Measurements from ENCODE around the gene VARS1. TPM values are rescaled to one million over a fixed set of nuclear protein-coding genes. Genes with fewer than 3 reads are reported as not detected.
A peak's percentile ranks its signal among the peaks of the same experiment; 100 is the strongest.

The VARS1 gene
- total RNA-seq, 2 donors from 2014 or later, result 81.4 to 83.1 TPM

DNA sequence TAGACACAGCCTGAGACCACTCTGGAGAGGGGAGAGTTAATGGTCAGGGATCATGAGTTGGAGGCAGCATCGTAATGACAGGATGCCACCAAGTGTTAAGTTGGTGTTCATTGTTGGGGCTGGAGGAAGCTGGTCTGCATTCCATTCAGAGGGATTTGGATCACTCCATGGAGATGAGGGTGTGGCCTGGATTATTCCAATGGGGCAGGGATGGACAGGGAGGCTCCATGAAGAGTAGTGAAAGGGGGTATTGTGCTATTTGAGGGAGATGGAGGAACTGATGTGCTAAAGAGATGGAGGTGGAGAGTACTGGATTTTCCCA is 32.0 kb downstream of the VARS1 start:
- TF ChIP-seq, protein P1, sequence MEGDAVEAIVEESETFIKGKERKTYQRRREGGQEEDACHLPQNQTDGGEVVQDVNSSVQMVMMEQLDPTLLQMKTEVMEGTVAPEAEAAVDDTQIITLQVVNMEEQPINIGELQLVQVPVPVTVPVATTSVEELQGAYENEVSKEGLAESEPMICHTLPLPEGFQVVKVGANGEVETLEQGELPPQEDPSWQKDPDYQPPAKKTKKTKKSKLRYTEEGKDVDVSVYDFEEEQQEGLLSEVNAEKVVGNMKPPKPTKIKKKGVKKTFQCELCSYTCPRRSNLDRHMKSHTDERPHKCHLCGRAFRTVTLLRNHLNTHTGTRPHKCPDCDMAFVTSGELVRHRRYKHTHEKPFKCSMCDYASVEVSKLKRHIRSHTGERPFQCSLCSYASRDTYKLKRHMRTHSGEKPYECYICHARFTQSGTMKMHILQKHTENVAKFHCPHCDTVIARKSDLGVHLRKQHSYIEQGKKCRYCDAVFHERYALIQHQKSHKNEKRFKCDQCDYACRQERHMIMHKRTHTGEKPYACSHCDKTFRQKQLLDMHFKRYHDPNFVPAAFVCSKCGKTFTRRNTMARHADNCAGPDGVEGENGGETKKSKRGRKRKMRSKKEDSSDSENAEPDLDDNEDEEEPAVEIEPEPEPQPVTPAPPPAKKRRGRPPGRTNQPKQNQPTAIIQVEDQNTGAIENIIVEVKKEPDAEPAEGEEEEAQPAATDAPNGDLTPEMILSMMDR (conservative IDR thresholded peaks at IDR 0.05), result no peak
- no peaks in the 10 kb centered on the region for H3K9me3 Mint-ChIP-seq
- Histone ChIP-seq H3K9me3 (ENCODE audit: control insufficient read depth, low read length) (no peaks in the 10 kb centered on the region), H3K27me3 (ENCODE audit: control insufficient read depth, insufficient read depth, low read length, poor library complexity, severe bottlenecking) (no peaks in the 10 kb centered on the region), H3K27ac (ENCODE audit: low read depth, low read length) (peak overlapping the region; percentile 86), H3K9ac (ENCODE audit: extremely low read depth, low read length, poor library complexity, severe bottlenecking) (no peak overlapping the region), H3K36me3 (ENCODE audit: control insufficient read depth, insufficient read depth, low read length) (no peaks in the 10 kb centered on the region), H3K4me3 (ENCODE audit: low read length) (no peak overlapping the region), H3K4me1 (ENCODE audit: control insufficient read depth, insufficient read depth, low read length) (no peaks in the 10 kb centered on the region)
- peak overlapping the region; percentile 77 for H3K27ac Mint-ChIP-seq
- H3K4me3 Mint-ChIP-seq, result no peak overlapping the region
- peak; percentile 86 for DNase-seq
- peaks cover 25% of the 10 kb centered on the region for H3K36me3 Mint-ChIP-seq (ENCODE audit: low read depth)
- no peaks in the 10 kb centered on the region for H3K27me3 Mint-ChIP-seq (ENCODE audit: insufficient read depth)
- peaks cover 18% of the 10 kb centered on the region for H3K4me1 Mint-ChIP-seq
- WGBS, 2 experiments (ENCODE audit: insufficient coverage in 1 of 2, insufficient read length in 1 of 2), result 0 to 39% methylated on average over 1 of the region's 1 CpG

DNA sequence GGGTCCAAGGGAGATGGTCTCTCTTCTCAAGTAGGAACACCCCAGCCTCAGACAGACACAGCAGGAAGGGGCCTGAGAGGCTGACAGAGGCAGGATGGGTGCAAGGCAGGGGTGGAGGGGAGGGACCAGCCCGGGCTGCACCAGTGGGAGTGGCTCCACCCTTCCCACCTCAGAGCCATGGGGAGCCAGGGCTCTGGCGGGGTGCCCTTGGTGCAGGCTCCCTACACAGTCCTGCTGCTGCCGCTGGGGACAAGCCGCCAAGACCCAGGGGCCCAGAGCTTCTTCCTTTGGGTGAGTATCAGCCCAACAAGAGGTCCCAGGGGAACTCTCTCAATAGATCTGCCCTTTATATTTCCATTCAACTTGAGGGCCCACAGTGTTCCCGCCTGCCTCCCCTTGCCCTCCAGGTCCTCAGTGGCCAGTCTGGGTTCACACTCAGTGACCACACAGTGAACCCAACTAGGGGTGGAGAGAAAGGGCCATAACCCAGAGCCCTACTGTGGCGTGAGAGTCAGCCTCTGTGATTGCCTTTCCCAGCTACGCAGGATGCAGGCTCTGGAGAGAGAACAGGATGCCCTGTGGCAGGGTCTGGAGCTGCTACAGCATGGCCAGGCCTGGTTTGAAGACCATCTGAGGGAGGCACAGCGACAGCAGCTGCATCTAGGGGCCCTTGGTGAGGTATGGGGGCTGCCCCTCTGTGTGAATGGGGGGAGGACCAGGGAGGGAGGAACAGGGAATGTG is 32.5 kb downstream of the VARS1 start:
- Histone ChIP-seq H3K4me3 (ENCODE audit: low read length) (no peak overlapping the region), H3K4me1 (ENCODE audit: control insufficient read depth, insufficient read depth, low read length) (no peaks in the 10 kb centered on the region), H3K27ac (ENCODE audit: low read depth, low read length) (peak overlapping the region; percentile 86), H3K9me3 (ENCODE audit: control insufficient read depth, low read length) (no peaks in the 10 kb centered on the region), H3K27me3 (ENCODE audit: control insufficient read depth, insufficient read depth, low read length, poor library complexity, severe bottlenecking) (no peaks in the 10 kb centered on the region), H3K36me3 (ENCODE audit: control insufficient read depth, insufficient read depth, low read length) (no peaks in the 10 kb centered on the region), H3K9ac (ENCODE audit: extremely low read depth, low read length, poor library complexity, severe bottlenecking) (no peak overlapping the region)
- Mint-ChIP-seq H3K27ac (peak overlapping the region; percentile 77), H3K27me3 (ENCODE audit: insufficient read depth) (no peaks in the 10 kb centered on the region), H3K36me3 (ENCODE audit: low read depth) (peaks cover 25% of the 10 kb centered on the region), H3K9me3 (no peaks in the 10 kb centered on the region), H3K4me3 (no peak overlapping the region), H3K4me1 (peaks cover 18% of the 10 kb centered on the region)
- TF ChIP-seq, protein P1 (conservative IDR thresholded peaks at IDR 0.05), result no peak
- WGBS, 2 experiments (ENCODE audit: insufficient coverage in 1 of 2, insufficient read length in 1 of 2), result 85 to 86% methylated on average over 5 to 8 of the region's 8 CpGs
- no peak for DNase-seq

DNA sequence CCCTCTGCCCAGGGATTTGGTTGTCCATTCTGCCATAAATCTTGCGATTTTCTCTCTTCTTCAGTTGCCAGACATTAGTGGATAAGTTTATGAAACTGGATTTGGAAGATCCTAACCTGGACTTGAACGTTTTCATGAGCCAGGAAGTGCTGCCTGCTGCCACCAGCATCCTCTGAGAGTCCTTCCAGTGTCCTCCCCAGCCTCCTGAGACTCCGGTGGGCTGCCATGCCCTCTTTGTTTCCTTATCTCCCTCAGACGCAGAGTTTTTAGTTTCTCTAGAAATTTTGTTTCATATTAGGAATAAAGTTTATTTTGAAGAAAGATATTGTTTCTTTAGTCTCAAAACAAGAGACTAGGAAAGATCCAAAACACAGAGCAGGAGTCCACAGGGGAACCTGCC is 33.2 kb downstream of the VARS1 start, which contains the start of gene SAPCD1:
SAPCD1 (plus strand) TSS at position 301 of the 400 bp plus-strand sequence. CDS start 399 bp downstream, outside the sequence.
- no peak within 1 kb of the TSS for H3K4me3 ChIP-seq (ENCODE audit: low read length)
- DNase-seq, result no peak
- TF ChIP-seq, protein P1 (conservative IDR thresholded peaks at IDR 0.05), result no peak
- peaks cover 25% of the 10 kb centered on the region for H3K36me3 Mint-ChIP-seq (ENCODE audit: low read depth)
- H3K4me3 Mint-ChIP-seq, result no peak within 1 kb of the TSS
- no peaks in the 10 kb centered on the region for H3K27me3 Mint-ChIP-seq (ENCODE audit: insufficient read depth)
- H3K9ac ChIP-seq (ENCODE audit: extremely low read depth, low read length, poor library complexity, severe bottlenecking), result no peak within 1 kb of the TSS
- H3K4me1 ChIP-seq (ENCODE audit: control insufficient read depth, insufficient read depth, low read length), result no peaks in the 10 kb centered on the region
- H3K9me3 ChIP-seq (ENCODE audit: control insufficient read depth, low read length), result no peaks in the 10 kb centered on the region
- no peaks in the 10 kb centered on the region for H3K27me3 ChIP-seq (ENCODE audit: control insufficient read depth, insufficient read depth, low read length, poor library complexity, severe bottlenecking)
- peak within 1 kb of the TSS; percentile 86 for H3K27ac ChIP-seq (ENCODE audit: low read depth, low read length)
- 81 to 90% methylated on average over 3 to 4 of the region's 4 CpGs for WGBS, 2 experiments (ENCODE audit: insufficient coverage in 1 of 2, insufficient read length in 1 of 2)
- no peaks in the 10 kb centered on the region for H3K36me3 ChIP-seq (ENCODE audit: control insufficient read depth, insufficient read depth, low read length)
- peaks cover 18% of the 10 kb centered on the region for H3K4me1 Mint-ChIP-seq
- H3K27ac Mint-ChIP-seq, result peak within 1 kb of the TSS; percentile 77
- no peaks in the 10 kb centered on the region for H3K9me3 Mint-ChIP-seq

Data from endodermal cell (in vitro differentiated cells).